ENCODE measurements around the gene CASP3. TPM values are rescaled to one million over a fixed set of nuclear protein-coding genes. Genes with fewer than 3 reads are reported as not detected.
"Not testable (repeated sequence)": the region's sequence is repeated elsewhere in the genome, so short reads cannot be mapped to it uniquely, and the experiment has no call there.

Gene CASP3
- total RNA-seq, 1 donor: 59.4 TPM

- H3K27me3 ChIP-seq (ENCODE audit: insufficient read depth, low read length): no peaks in the 10 kb centered on the region
- H3K4me1 ChIP-seq (ENCODE audit: insufficient read depth, low read length): no peaks in the 10 kb centered on the region
- no peaks in the 10 kb centered on the region for H3K36me3 ChIP-seq (ENCODE audit: insufficient read depth, low read length)
- no peak overlapping the region for H2AFZ ChIP-seq (ENCODE audit: low read length)
- TF ChIP-seq CTCF (IDR thresholded peaks at IDR 0.05; ENCODE audit: extremely low read depth, low read depth, low read length): no peak
- no peak overlapping the region for H3K27ac ChIP-seq (ENCODE audit: low read depth, low read length)
- H3K9me3 ChIP-seq (ENCODE audit: low read depth, low read length): no peaks in the 10 kb centered on the region
- DNase-seq (ENCODE audit: insufficient read length, low spot score, missing footprints): no peak
- H3K4me3 ChIP-seq (ENCODE audit: insufficient read depth, low read length): no peak overlapping the region
- H3K4me2 ChIP-seq (ENCODE audit: insufficient read depth, low read length): no peak overlapping the region
- H4K20me1 ChIP-seq (ENCODE audit: insufficient read depth, low read length): no peaks in the 10 kb centered on the region
- no peaks in the 10 kb centered on the region for H3K79me2 ChIP-seq (ENCODE audit: insufficient read depth, low read length)
These were observed 31.5 kb downstream of the CASP3 start for GRCh38 chr4:184617600-184618196.

DNA sequence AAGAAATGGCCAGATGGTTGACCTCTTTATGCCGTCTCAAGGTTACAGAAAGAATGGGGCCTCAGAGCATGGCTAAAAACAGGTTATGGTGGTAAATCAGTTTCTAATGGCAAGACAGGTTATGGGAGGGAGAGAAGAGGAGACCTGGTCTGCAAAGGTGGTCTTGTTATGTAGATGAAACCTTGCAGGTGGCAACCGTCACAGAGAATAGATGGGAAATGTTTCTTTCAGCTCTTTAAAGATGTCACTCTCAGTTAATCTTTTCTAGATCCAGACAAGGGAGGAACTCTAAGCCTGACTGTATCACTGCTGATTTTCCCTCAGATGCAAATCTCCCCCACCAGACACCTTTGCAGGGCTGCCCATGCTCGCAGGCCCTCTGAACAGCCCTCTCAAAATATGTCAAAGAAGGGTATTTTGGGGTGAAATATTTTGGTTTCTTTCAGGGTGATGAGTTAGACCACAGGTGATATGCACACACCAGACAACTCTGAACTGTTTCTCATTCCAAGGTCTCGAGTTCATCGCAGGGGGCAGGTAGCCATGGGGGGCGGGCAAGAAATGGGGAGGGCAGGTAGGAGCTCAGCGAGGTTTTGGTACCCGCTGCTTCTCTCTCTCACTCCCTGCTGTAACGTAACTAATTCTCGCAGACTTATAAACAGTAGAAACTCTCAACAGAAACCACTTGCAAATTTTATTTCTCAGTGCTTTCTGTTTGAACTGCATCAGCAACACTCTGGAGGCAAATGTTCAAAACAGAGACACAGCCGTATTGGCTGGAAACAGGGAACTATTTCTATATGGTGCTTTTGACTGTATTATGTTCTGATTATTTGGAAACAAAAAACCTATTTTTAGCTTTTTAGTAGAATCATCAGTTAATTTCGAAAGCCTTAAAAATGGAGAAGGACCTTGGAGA is 32.4 kb downstream of the CASP3 start:
- no peaks in the 10 kb centered on the region for H4K20me1 ChIP-seq (ENCODE audit: insufficient read depth, low read length)
- no peak overlapping the region for H2AFZ ChIP-seq (ENCODE audit: low read length)
- no peak overlapping the region for H3K27ac ChIP-seq (ENCODE audit: low read depth, low read length)
- no peak overlapping the region for H3K4me3 ChIP-seq (ENCODE audit: insufficient read depth, low read length)
- H3K36me3 ChIP-seq (ENCODE audit: insufficient read depth, low read length): no peaks in the 10 kb centered on the region
- DNase-seq (ENCODE audit: insufficient read length, low spot score, missing footprints): no peak
- no peaks in the 10 kb centered on the region for H3K9me3 ChIP-seq (ENCODE audit: low read depth, low read length)
- H3K79me2 ChIP-seq (ENCODE audit: insufficient read depth, low read length): no peaks in the 10 kb centered on the region
- H3K4me2 ChIP-seq (ENCODE audit: insufficient read depth, low read length): no peak overlapping the region
- no peak for TF ChIP-seq CTCF (IDR thresholded peaks at IDR 0.05; ENCODE audit: extremely low read depth, low read depth, low read length)
- no peaks in the 10 kb centered on the region for H3K4me1 ChIP-seq (ENCODE audit: insufficient read depth, low read length)
- no peaks in the 10 kb centered on the region for H3K27me3 ChIP-seq (ENCODE audit: insufficient read depth, low read length)

DNA sequence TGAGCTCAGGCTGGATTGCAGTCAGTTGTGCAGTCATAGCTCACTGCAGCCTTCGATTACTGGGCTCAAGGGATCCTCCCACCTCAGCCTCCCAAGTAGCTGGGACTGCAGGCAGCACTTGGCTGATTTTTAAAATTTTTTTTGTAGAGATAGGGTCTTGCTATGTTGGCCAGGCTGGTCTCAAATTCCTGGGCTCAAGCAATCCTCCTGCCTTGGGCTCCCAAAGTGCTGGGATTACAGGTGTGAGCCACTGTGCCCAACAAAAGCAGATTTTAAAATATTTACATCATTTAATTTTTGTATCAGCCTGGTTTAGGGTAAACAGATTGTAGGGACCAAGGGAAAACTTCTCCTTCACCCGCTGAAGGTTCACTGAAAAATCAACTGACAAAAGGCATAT is 33.1 kb downstream of the CASP3 start:
- H3K4me1 ChIP-seq (ENCODE audit: insufficient read depth, low read length); H3K36me3 ChIP-seq (ENCODE audit: insufficient read depth, low read length); H3K4me2 ChIP-seq (ENCODE audit: insufficient read depth, low read length); H3K79me2 ChIP-seq (ENCODE audit: insufficient read depth, low read length); DNase-seq (ENCODE audit: insufficient read length, low spot score, missing footprints); H3K9me3 ChIP-seq (ENCODE audit: low read depth, low read length); H2AFZ ChIP-seq (ENCODE audit: low read length); H3K27ac ChIP-seq (ENCODE audit: low read depth, low read length); H3K27me3 ChIP-seq (ENCODE audit: insufficient read depth, low read length); H4K20me1 ChIP-seq (ENCODE audit: insufficient read depth, low read length); H3K4me3 ChIP-seq (ENCODE audit: insufficient read depth, low read length): not testable (repeated sequence)

DNA sequence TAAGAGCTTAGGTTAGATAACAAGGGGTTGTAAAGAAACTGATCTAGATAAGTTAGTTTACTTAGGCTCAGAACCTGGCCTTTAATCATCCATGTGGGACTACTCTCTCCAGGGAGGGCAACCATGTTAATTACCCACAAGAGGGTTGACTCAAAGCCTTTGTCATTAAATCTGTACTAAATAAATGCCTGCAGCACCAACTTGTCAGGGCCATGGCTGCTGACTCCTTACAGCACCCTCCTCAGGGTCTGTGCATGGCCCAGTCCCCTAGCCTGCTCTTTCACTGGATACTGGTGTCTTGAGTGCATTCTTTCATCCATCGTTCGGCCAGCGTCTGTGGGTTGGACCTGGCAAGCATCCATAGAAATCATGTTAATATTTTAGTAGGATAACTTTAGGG is 34.7 kb downstream of the CASP3 start:
- no peak for DNase-seq (ENCODE audit: insufficient read length, low spot score, missing footprints)
- H4K20me1 ChIP-seq (ENCODE audit: insufficient read depth, low read length): no peaks in the 10 kb centered on the region
- no peak overlapping the region for H3K4me2 ChIP-seq (ENCODE audit: insufficient read depth, low read length)
- H3K27ac ChIP-seq (ENCODE audit: low read depth, low read length): no peak overlapping the region
- H3K36me3 ChIP-seq (ENCODE audit: insufficient read depth, low read length): no peaks in the 10 kb centered on the region
- no peak overlapping the region for H3K4me3 ChIP-seq (ENCODE audit: insufficient read depth, low read length)
- H3K4me1 ChIP-seq (ENCODE audit: insufficient read depth, low read length): no peaks in the 10 kb centered on the region
- no peak overlapping the region for H2AFZ ChIP-seq (ENCODE audit: low read length)
- H3K79me2 ChIP-seq (ENCODE audit: insufficient read depth, low read length): no peaks in the 10 kb centered on the region
- H3K27me3 ChIP-seq (ENCODE audit: insufficient read depth, low read length): no peaks in the 10 kb centered on the region
- no peaks in the 10 kb centered on the region for H3K9me3 ChIP-seq (ENCODE audit: low read depth, low read length)
- TF ChIP-seq CTCF (IDR thresholded peaks at IDR 0.05; ENCODE audit: extremely low read depth, low read depth, low read length): no peak

All from osteoblast (primary cell).